HL-60/S4 treated with retinoic acid at 250 ng/mL for 4 days and 3 days (cell line): ENCODE data around the gene CFAP100.

Experiments
- in situ Hi-C: fragments of 300-500 bp; cut with MboI; formaldehyde crosslinking; loops from 2 replicates; pipeline ENCODE4 v1.7.0; 2022; ENCODE audit warnings: low sequenced_read_pairs

Gene CFAP100

GRCh38 chr3:126456766-126457388 lies 62.2 kb downstream of the CFAP100 start:
- in situ Hi-C loops, result no loop called here

GRCh38 chr3:126459111-126459762 lies 64.5 kb downstream of the CFAP100 start:
- in situ Hi-C loops, result no loop called here

- in situ Hi-C loops, result no loop called here
Observed at GRCh38 chr3:126459763-126460127, 65.0 kb downstream of the CFAP100 start.

GRCh38 chr3:126460381-126460780 lies 65.7 kb downstream of the CFAP100 start:
- in situ Hi-C loops, result no loop called here

GRCh38 chr3:126461450-126462070 lies 66.9 kb downstream of the CFAP100 start:
- in situ Hi-C loops, result no loop called here

- in situ Hi-C loops, result no loop called here
Observed at GRCh38 chr3:126463521-126463920, 68.8 kb downstream of the CFAP100 start.

- in situ Hi-C loops, result no loop called here
Observed at GRCh38 chr3:126464093-126464492, 69.4 kb downstream of the CFAP100 start.

GRCh38 chr3:126464494-126464893 lies 69.8 kb downstream of the CFAP100 start:
- in situ Hi-C loops, result no loop called here

- in situ Hi-C loops, result no loop called here
Observed at GRCh38 chr3:126464997-126465396, 70.3 kb downstream of the CFAP100 start.

GRCh38 chr3:126465928-126466544 lies 71.3 kb downstream of the CFAP100 start:
- in situ Hi-C loops, result no loop called here

- in situ Hi-C loops, result no loop called here
Observed at GRCh38 chr3:126466886-126467610, 72.3 kb downstream of the CFAP100 start.

- in situ Hi-C loops, result no loop called here
Observed at GRCh38 chr3:126467611-126467955, 72.9 kb downstream of the CFAP100 start.

GRCh38 chr3:126468028-126468891 lies 73.6 kb downstream of the CFAP100 start:
- in situ Hi-C loops, result no loop called here

GRCh38 chr3:126469479-126469878 lies 74.8 kb downstream of the CFAP100 start:
- in situ Hi-C loops, result no loop called here

GRCh38 chr3:126472277-126473006 lies 77.7 kb downstream of the CFAP100 start:
- in situ Hi-C loops, result no loop called here

- in situ Hi-C loops, result no loop called here
Observed at GRCh38 chr3:126473292-126474168, 78.8 kb downstream of the CFAP100 start.

- in situ Hi-C loops, result no loop called here
Observed at GRCh38 chr3:126474498-126475412, 80.0 kb downstream of the CFAP100 start.
